K562 (cell line): ENCODE measurements around the gene CARD11. TPM values are rescaled to one million over a fixed set of nuclear protein-coding genes. Genes with fewer than 3 reads are reported as not detected.

Experiments used
- CBX3 ChIP-seq, 2 experiments: IDR thresholded peaks; 1 replicate in 1 of 2; 2 replicates in 1 of 2; pipeline ENCODE4 v1.6.1; 2012; ENCODE audit warnings: inconsistent platforms in 2 of 2, low read length in 2 of 2, borderline replicate concordance in 1 of 2, control low read depth in 1 of 2
- CEBPB ChIP-seq: fragments of 450-650 bp; IDR thresholded peaks from 2 replicates; pipeline ENCODE4 v1.6.1; 2016; ENCODE audit warnings: missing genetic modification characterization, missing compliant biosample characterization
- NFYB ChIP-seq: IDR thresholded peaks from 2 replicates; pipeline ENCODE4 v1.6.1; 2011; ENCODE audit warnings: mild to moderate bottlenecking, moderate library complexity; ENCODE audit not compliant: insufficient read length; ENCODE audit errors: extremely low read depth
- NUFIP1 ChIP-seq: fragments of 450-650 bp; IDR thresholded peaks from 2 replicates; pipeline ENCODE4 v1.6.1; 2018; ENCODE audit not compliant: partially characterized antibody
- RAD51 ChIP-seq: fragments of 450-650 bp; IDR thresholded peaks from 2 replicates; pipeline ENCODE4 v1.7.1; 2016; ENCODE audit warnings: low read depth, mild to moderate bottlenecking, borderline replicate concordance
- RFX1 ChIP-seq: fragments of 450-650 bp; IDR thresholded peaks from 2 replicates; pipeline ENCODE4 v1.6.1; 2016; ENCODE audit warnings: mild to moderate bottlenecking, moderate library complexity
- SAFB2 ChIP-seq: fragments of 200-400 bp; formaldehyde crosslinking; IDR thresholded peaks from 2 replicates; pipeline ENCODE4 v1.6.1; 2018; ENCODE audit warnings: borderline replicate concordance, low read length, low read depth, moderate library complexity; ENCODE audit not compliant: severe bottlenecking
- SIN3A ChIP-seq, 2 experiments: fragments of 150-350 bp in 1 of 2; IDR thresholded peaks; 2 replicates each; pipeline ENCODE4 v1.6.1; 2011 to 2016; ENCODE audit warnings: borderline replicate concordance in 2 of 2, low read depth in 2 of 2, low read length in 2 of 2, mild to moderate bottlenecking in 2 of 2, moderate library complexity in 2 of 2; ENCODE audit not compliant: control insufficient read depth in 1 of 2
- SUPT5H ChIP-seq: fragments of 450-650 bp; IDR thresholded peaks from 2 replicates; pipeline ENCODE4 v1.6.1; 2016
- THRB ChIP-seq: fragments of 450-650 bp; formaldehyde crosslinking; conservative IDR thresholded peaks from 2 replicates; pipeline ENCODE4 v1.4.0; 2022; ENCODE audit warnings: mild to moderate bottlenecking, missing genetic modification characterization
- ZNF12 ChIP-seq: sonication (generic); formaldehyde crosslinking; IDR thresholded peaks from 2 replicates; pipeline ENCODE4 v1.4.0; 2020; ENCODE audit warnings: mild to moderate bottlenecking, missing genetic modification reagents
- ZNF280B ChIP-seq: fragments of 250-450 bp; sonication (Bioruptor Pico); IDR thresholded peaks from 2 replicates; pipeline ENCODE4 v1.5.1; 2021; ENCODE audit warnings: mild to moderate bottlenecking
- ZNF347 ChIP-seq: fragments of 450-650 bp; formaldehyde crosslinking; IDR thresholded peaks from 2 replicates; pipeline ENCODE4 v1.4.0; 2020; ENCODE audit warnings: low read depth, mild to moderate bottlenecking, moderate library complexity
- ZZZ3 ChIP-seq: fragments of 450-650 bp; IDR thresholded peaks from 2 replicates; pipeline ENCODE4 v1.6.1; 2016; ENCODE audit warnings: antibody characterized with exemption, mild to moderate bottlenecking, moderate library complexity
- polyA plus RNA-seq, 8 experiments: library from polyadenylated mRNA; depleted of rRNA in 4 of 8; stranded (reverse) in 5 of 8; unstranded in 3 of 8; fragments of >200 nt; fragmentation: Nextera tagmentation in 2 of 8; fragmentation: Illumina TruSeq in 1 of 8; extraction: Ambion mirVana in 2 of 8; extraction: Trizol in 1 of 8; gene quantifications; 2 replicates each; pipeline versions ENCODE4 v1.2.1 to v1.2.3, GENCODE V29; 2011 to 2014; ENCODE audit warnings: inconsistent platforms in 1 of 8, missing spikeins in 1 of 8
- total RNA-seq, 7 experiments: library from RNA; depleted of rRNA in 6 of 7; stranded (reverse); fragments of >200 nt in 6 of 7; fragmentation: Illumina TruSeq in 2 of 7; extraction: Trizol in 2 of 7; gene quantifications; 2 replicates each; pipeline versions ENCODE4 v1.2.1 to v1.2.3, GENCODE V29; 2011 to 2021; ENCODE audit warnings: low replicate concordance in 1 of 7
- TF ChIP-seq, protein P1 (sequence below): IDR thresholded peaks from 2 replicates; pipeline ENCODE4 v1.6.1; 2011; ENCODE audit not compliant: insufficient read length; ENCODE audit errors: extremely low read depth
- TF ChIP-seq, protein P2 (sequence below): fragments of 450-650 bp; formaldehyde crosslinking; IDR thresholded peaks from 2 replicates; pipeline ENCODE4 v1.4.0; 2020; ENCODE audit warnings: mild to moderate bottlenecking, mixed read lengths
- TF ChIP-seq, protein P3 (sequence below), 3 experiments: fragments of 200-800 bp in 1 of 3; fragments of 250-450 bp in 1 of 3; fragments of 450-650 bp in 1 of 3; sonication (Bioruptor Pico) in 1 of 3; sonication (Bioruptor generic) in 1 of 3; formaldehyde crosslinking in 1 of 3; IDR thresholded peaks; 2 replicates each; pipeline versions ENCODE4 v1.6.1 to v1.8.0; 2016 to 2022; ENCODE audit warnings: mild to moderate bottlenecking in 2 of 3, missing genetic modification characterization in 2 of 3, missing compliant biosample characterization in 1 of 3, moderate library complexity in 1 of 3

The CARD11 gene
- total and polyA plus RNA-seq, 9 of the 15 experiments (the other 6 are each of a cell fraction or from before 2014, with no cell fraction given), result 0.07 to 12.8 (median 5.7) TPM

- TF ChIP-seq, protein P1, sequence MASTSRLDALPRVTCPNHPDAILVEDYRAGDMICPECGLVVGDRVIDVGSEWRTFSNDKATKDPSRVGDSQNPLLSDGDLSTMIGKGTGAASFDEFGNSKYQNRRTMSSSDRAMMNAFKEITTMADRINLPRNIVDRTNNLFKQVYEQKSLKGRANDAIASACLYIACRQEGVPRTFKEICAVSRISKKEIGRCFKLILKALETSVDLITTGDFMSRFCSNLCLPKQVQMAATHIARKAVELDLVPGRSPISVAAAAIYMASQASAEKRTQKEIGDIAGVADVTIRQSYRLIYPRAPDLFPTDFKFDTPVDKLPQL, result no peak
- peak; percentile 65 for TF ChIP-seq RFX1
- no peak for TF ChIP-seq ZNF12 (CRISPR knock-in tag)
- TF ChIP-seq ZZZ3, result no peak
- no peak for TF ChIP-seq CBX3 (IDR thresholded peaks at IDR 0.05; ENCODE audit: borderline replicate concordance in 1 of 2, low read length in 2 of 2)
- no peak for TF ChIP-seq ZNF347
- TF ChIP-seq SUPT5H, result no peak
- TF ChIP-seq, protein P2, sequence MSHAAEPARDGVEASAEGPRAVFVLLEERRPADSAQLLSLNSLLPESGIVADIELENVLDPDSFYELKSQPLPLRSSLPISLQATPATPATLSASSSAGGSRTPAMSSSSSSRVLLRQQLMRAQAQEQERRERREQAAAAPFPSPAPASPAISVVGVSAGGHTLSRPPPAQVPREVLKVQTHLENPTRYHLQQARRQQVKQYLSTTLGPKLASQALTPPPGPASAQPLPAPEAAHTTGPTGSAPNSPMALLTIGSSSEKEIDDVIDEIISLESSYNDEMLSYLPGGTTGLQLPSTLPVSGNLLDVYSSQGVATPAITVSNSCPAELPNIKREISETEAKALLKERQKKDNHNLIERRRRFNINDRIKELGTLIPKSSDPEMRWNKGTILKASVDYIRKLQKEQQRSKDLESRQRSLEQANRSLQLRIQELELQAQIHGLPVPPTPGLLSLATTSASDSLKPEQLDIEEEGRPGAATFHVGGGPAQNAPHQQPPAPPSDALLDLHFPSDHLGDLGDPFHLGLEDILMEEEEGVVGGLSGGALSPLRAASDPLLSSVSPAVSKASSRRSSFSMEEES (CRISPR knock-in tag), result peak; percentile 39; the same call in 1 of the 2 replicates
- no peak for TF ChIP-seq ZNF280B (CRISPR knock-in tag)
- no peak for TF ChIP-seq SIN3A (IDR thresholded peaks at IDR 0.05; ENCODE audit: borderline replicate concordance in 2 of 2, control insufficient read depth in 1 of 2, low read depth in 2 of 2, low read length in 2 of 2)
- no peak for TF ChIP-seq NUFIP1
- TF ChIP-seq SAFB2, result no peak
- peak; percentile 58 for TF ChIP-seq NFYB
- TF ChIP-seq CEBPB (tag), result no peak
- 0 out of 2 replicates have a peak, but pooled peaks have one; percentile 33 for TF ChIP-seq RAD51
- TF ChIP-seq, protein P3, sequence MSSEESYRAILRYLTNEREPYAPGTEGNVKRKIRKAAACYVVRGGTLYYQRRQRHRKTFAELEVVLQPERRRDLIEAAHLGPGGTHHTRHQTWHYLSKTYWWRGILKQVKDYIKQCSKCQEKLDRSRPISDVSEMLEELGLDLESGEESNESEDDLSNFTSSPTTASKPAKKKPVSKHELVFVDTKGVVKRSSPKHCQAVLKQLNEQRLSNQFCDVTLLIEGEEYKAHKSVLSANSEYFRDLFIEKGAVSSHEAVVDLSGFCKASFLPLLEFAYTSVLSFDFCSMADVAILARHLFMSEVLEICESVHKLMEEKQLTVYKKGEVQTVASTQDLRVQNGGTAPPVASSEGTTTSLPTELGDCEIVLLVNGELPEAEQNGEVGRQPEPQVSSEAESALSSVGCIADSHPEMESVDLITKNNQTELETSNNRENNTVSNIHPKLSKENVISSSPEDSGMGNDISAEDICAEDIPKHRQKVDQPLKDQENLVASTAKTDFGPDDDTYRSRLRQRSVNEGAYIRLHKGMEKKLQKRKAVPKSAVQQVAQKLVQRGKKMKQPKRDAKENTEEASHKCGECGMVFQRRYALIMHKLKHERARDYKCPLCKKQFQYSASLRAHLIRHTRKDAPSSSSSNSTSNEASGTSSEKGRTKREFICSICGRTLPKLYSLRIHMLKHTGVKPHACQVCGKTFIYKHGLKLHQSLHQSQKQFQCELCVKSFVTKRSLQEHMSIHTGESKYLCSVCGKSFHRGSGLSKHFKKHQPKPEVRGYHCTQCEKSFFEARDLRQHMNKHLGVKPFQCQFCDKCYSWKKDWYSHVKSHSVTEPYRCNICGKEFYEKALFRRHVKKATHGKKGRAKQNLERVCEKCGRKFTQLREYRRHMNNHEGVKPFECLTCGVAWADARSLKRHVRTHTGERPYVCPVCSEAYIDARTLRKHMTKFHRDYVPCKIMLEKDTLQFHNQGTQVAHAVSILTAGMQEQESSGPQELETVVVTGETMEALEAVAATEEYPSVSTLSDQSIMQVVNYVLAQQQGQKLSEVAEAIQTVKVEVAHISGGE (CRISPR knock-in tag; IDR thresholded peaks at IDR 0.05), result no peak
- no peak for TF ChIP-seq THRB (CRISPR knock-in tag)
Measured at GRCh38 chr7:3082831-3083230, 39.2 kb upstream of the CARD11 start (continued).
